T-helper 1 cell treated with Interleukin-12 subunit alpha and Interleukin-12 subunit beta and Interleukin-4 antibody, amounts not matched to agents 30 μg/mL and 1 μg/mL, for 36 hours (primary cell): ENCODE results near the gene SRXN1.

Source experiments
- H3K27ac Mint-ChIP-seq: one replicate; pipeline ENCODE4 v1.8.0; 2021; ENCODE audit warnings: mild to moderate bottlenecking, mixed read lengths
- H3K27me3 Mint-ChIP-seq: one replicate; pipeline ENCODE4 v1.8.0; 2021; ENCODE audit warnings: low read depth, mixed read lengths
- H3K36me3 Mint-ChIP-seq: one replicate; pipeline ENCODE4 v1.8.0; 2021; ENCODE audit warnings: low read depth, mixed read lengths
- H3K4me1 Mint-ChIP-seq: one replicate; pipeline ENCODE4 v1.8.0; 2021; ENCODE audit warnings: low read depth, mixed read lengths
- H3K4me3 Mint-ChIP-seq: one replicate; pipeline ENCODE4 v1.8.0; 2021; ENCODE audit warnings: mild to moderate bottlenecking, moderate library complexity, mixed read lengths
- H3K9me3 Mint-ChIP-seq: one replicate; pipeline ENCODE4 v1.8.0; 2021; ENCODE audit warnings: mixed read lengths

The SRXN1 gene

GRCh38 chr20:641516-641875 is 11.5 kb downstream of the SRXN1 start:
- H3K27me3 Mint-ChIP-seq = peaks cover 37% of the 10 kb centered on the region
- H3K27ac Mint-ChIP-seq = no peak overlapping the region
- no peak overlapping the region for H3K4me3 Mint-ChIP-seq
- H3K36me3 Mint-ChIP-seq = peaks cover 5% of the 10 kb centered on the region
- peaks cover 6% of the 10 kb centered on the region for H3K4me1 Mint-ChIP-seq
- no peaks in the 10 kb centered on the region for H3K9me3 Mint-ChIP-seq

GRCh38 chr20:640674-641515 is 12.1 kb downstream of the SRXN1 start:
- H3K27ac Mint-ChIP-seq = no peak overlapping the region
- peaks cover 37% of the 10 kb centered on the region for H3K27me3 Mint-ChIP-seq
- no peaks in the 10 kb centered on the region for H3K9me3 Mint-ChIP-seq
- H3K4me3 Mint-ChIP-seq = no peak overlapping the region
- peaks cover 6% of the 10 kb centered on the region for H3K4me1 Mint-ChIP-seq
- peaks cover 5% of the 10 kb centered on the region for H3K36me3 Mint-ChIP-seq

- Mint-ChIP-seq H3K4me3 (no peak overlapping the region), H3K27me3 (peaks cover 29% of the 10 kb centered on the region), H3K4me1 (peaks cover 3% of the 10 kb centered on the region), H3K9me3 (no peaks in the 10 kb centered on the region), H3K36me3 (no peaks in the 10 kb centered on the region), H3K27ac (no peak overlapping the region)
These were observed 14.4 kb downstream of the SRXN1 start for GRCh38 chr20:638579-638978.

GRCh38 chr20:637559-637958 is 15.4 kb downstream of the SRXN1 start:
- Mint-ChIP-seq H3K27me3 (peaks cover 19% of the 10 kb centered on the region), H3K4me1 (peaks cover 3% of the 10 kb centered on the region), H3K4me3 (no peak overlapping the region), H3K27ac (no peak overlapping the region), H3K36me3 (no peaks in the 10 kb centered on the region), H3K9me3 (no peaks in the 10 kb centered on the region)

GRCh38 chr20:635893-636338 is 17.1 kb downstream of the SRXN1 start:
- Mint-ChIP-seq H3K36me3 (no peaks in the 10 kb centered on the region), H3K4me3 (no peak overlapping the region)

GRCh38 chr20:635028-635892 is 17.7 kb downstream of the SRXN1 start:
- no peaks in the 10 kb centered on the region for H3K36me3 Mint-ChIP-seq
- no peak overlapping the region for H3K27ac Mint-ChIP-seq
- H3K9me3 Mint-ChIP-seq = no peaks in the 10 kb centered on the region
- no peak overlapping the region for H3K4me3 Mint-ChIP-seq
- no peaks in the 10 kb centered on the region for H3K4me1 Mint-ChIP-seq
- H3K27me3 Mint-ChIP-seq = peaks cover 6% of the 10 kb centered on the region

More at GRCh38 chr20:635893-636338, 17.1 kb downstream of the SRXN1 start:
- Mint-ChIP-seq H3K4me1 (no peaks in the 10 kb centered on the region), H3K27ac (no peak overlapping the region), H3K9me3 (no peaks in the 10 kb centered on the region), H3K27me3 (peaks cover 11% of the 10 kb centered on the region)

- no peaks in the 10 kb centered on the region for H3K36me3 Mint-ChIP-seq
- H3K9me3 Mint-ChIP-seq = no peaks in the 10 kb centered on the region
- H3K27ac Mint-ChIP-seq = no peak overlapping the region
- no peak overlapping the region for H3K4me3 Mint-ChIP-seq
- no peaks in the 10 kb centered on the region for H3K4me1 Mint-ChIP-seq
- peaks cover 4% of the 10 kb centered on the region for H3K27me3 Mint-ChIP-seq
These were observed 18.7 kb downstream of the SRXN1 start for GRCh38 chr20:634148-634925.

- H3K27me3 Mint-ChIP-seq = peaks cover 2% of the 10 kb centered on the region
- H3K4me1 Mint-ChIP-seq = no peaks in the 10 kb centered on the region
- H3K36me3 Mint-ChIP-seq = no peaks in the 10 kb centered on the region
- H3K4me3 Mint-ChIP-seq = no peak overlapping the region
- H3K27ac Mint-ChIP-seq = no peak overlapping the region
- H3K9me3 Mint-ChIP-seq = no peaks in the 10 kb centered on the region
These were observed 21.9 kb downstream of the SRXN1 start for GRCh38 chr20:631101-631500.

- no peak overlapping the region for H3K27ac Mint-ChIP-seq
- no peaks in the 10 kb centered on the region for H3K4me1 Mint-ChIP-seq
These were observed 26.4 kb downstream of the SRXN1 start for GRCh38 chr20:626579-626978.

GRCh38 chr20:625360-625932 is 27.6 kb downstream of the SRXN1 start:
- H3K27me3 Mint-ChIP-seq = peaks cover 9% of the 10 kb centered on the region
- H3K36me3 Mint-ChIP-seq = no peaks in the 10 kb centered on the region
- no peak overlapping the region for H3K4me3 Mint-ChIP-seq
- H3K9me3 Mint-ChIP-seq = no peaks in the 10 kb centered on the region
- no peak overlapping the region for H3K27ac Mint-ChIP-seq
- H3K4me1 Mint-ChIP-seq = no peaks in the 10 kb centered on the region

More at GRCh38 chr20:626579-626978, 26.4 kb downstream of the SRXN1 start:
- H3K27me3 Mint-ChIP-seq = peaks cover 9% of the 10 kb centered on the region
- H3K4me3 Mint-ChIP-seq = no peak overlapping the region
- no peaks in the 10 kb centered on the region for H3K36me3 Mint-ChIP-seq
- no peaks in the 10 kb centered on the region for H3K9me3 Mint-ChIP-seq

GRCh38 chr20:623704-624103 is 29.3 kb downstream of the SRXN1 start:
- H3K4me1 Mint-ChIP-seq = no peaks in the 10 kb centered on the region
- H3K9me3 Mint-ChIP-seq = no peaks in the 10 kb centered on the region
- no peak overlapping the region for H3K27ac Mint-ChIP-seq
- no peaks in the 10 kb centered on the region for H3K36me3 Mint-ChIP-seq
- H3K4me3 Mint-ChIP-seq = no peak overlapping the region
- peaks cover 14% of the 10 kb centered on the region for H3K27me3 Mint-ChIP-seq

- Mint-ChIP-seq H3K4me1 (no peaks in the 10 kb centered on the region), H3K36me3 (no peaks in the 10 kb centered on the region), H3K27me3 (peaks cover 20% of the 10 kb centered on the region), H3K4me3 (no peak overlapping the region), H3K9me3 (peaks cover 2% of the 10 kb centered on the region), H3K27ac (no peak overlapping the region)
These were observed 30.0 kb downstream of the SRXN1 start for GRCh38 chr20:623021-623420.

- Mint-ChIP-seq H3K4me1 (no peaks in the 10 kb centered on the region), H3K27me3 (peaks cover 25% of the 10 kb centered on the region), H3K36me3 (no peaks in the 10 kb centered on the region), H3K4me3 (no peak overlapping the region), H3K27ac (no peak overlapping the region), H3K9me3 (peaks cover 5% of the 10 kb centered on the region)
These were observed 30.8 kb downstream of the SRXN1 start for GRCh38 chr20:622161-622560.

GRCh38 chr20:621125-621756 is 31.8 kb downstream of the SRXN1 start:
- no peaks in the 10 kb centered on the region for H3K36me3 Mint-ChIP-seq
- H3K27ac Mint-ChIP-seq = no peak overlapping the region
- peaks cover 5% of the 10 kb centered on the region for H3K9me3 Mint-ChIP-seq
- no peak overlapping the region for H3K4me3 Mint-ChIP-seq
- no peaks in the 10 kb centered on the region for H3K4me1 Mint-ChIP-seq
- peaks cover 25% of the 10 kb centered on the region for H3K27me3 Mint-ChIP-seq
